Keratinocyte (primary cell): ENCODE data around the gene SCD5. TPM values are rescaled to one million over a fixed set of nuclear protein-coding genes. Genes with fewer than 3 reads are reported as not detected.

Experiments
- DNase-seq: peaks from one replicate; pipeline ENCODE4 v3.0.0-alpha.2; 2011; ENCODE audit warnings: low read depth, missing footprints, low spot score
- FAIRE-seq: peaks from 2 replicates; lab custom pipeline; 2011; peaks lifted over from hg19 to GRCh38; lab: Jason Lieb, UNC
- H2AFZ ChIP-seq: 2 replicates; pipeline ENCODE4 v1.6.0; 2012; ENCODE audit warnings: low read length, control low read depth, inconsistent platforms; ENCODE audit not compliant: control insufficient read depth
- H3K27ac ChIP-seq: 2 replicates; pipeline ENCODE4 v1.5.1; 2011; ENCODE audit warnings: low read length; ENCODE audit not compliant: control insufficient read depth, insufficient read depth
- H3K27me3 ChIP-seq: 3 replicates; pipeline ENCODE4 v1.6.0; 2011; ENCODE audit warnings: low read length; ENCODE audit not compliant: control insufficient read depth, insufficient read depth; ENCODE audit errors: extremely low read depth
- H3K36me3 ChIP-seq, 2 experiments: 2 replicates in 1 of 2; 3 replicates in 1 of 2; pipeline ENCODE4 v1.5.1; 2011; ENCODE audit warnings: low read length in 2 of 2, mild to moderate bottlenecking in 1 of 2; ENCODE audit not compliant: control insufficient read depth in 2 of 2, insufficient read depth in 2 of 2; ENCODE audit errors: extremely low read depth in 1 of 2
- H3K4me1 ChIP-seq: 3 replicates; pipeline ENCODE4 v1.5.1; 2011; ENCODE audit warnings: low read length; ENCODE audit not compliant: control insufficient read depth, insufficient read depth; ENCODE audit errors: extremely low read depth
- H3K4me2 ChIP-seq: 3 replicates; pipeline ENCODE4 v1.6.0; 2011; ENCODE audit warnings: low read depth, low read length; ENCODE audit not compliant: control insufficient read depth, insufficient read depth; ENCODE audit errors: extremely low read depth
- H3K4me3 ChIP-seq, 3 experiments: fragments of 200-600 bp in 1 of 3; sonication (generic) in 1 of 3; 2 replicates in 2 of 3; 3 replicates in 1 of 3; pipeline ENCODE4 v1.5.1; 2011 to 2016; ENCODE audit warnings: low read length in 3 of 3, mild to moderate bottlenecking in 3 of 3, control low read depth in 2 of 3, inconsistent platforms in 1 of 3, low read depth in 1 of 3, mixed read lengths in 1 of 3, mixed run types in 1 of 3, moderate library complexity in 1 of 3; ENCODE audit not compliant: control insufficient read depth in 2 of 3, insufficient read depth in 2 of 3; ENCODE audit errors: extremely low read depth in 1 of 3
- H3K79me2 ChIP-seq: 2 replicates; pipeline ENCODE4 v1.6.0; 2012; ENCODE audit warnings: low read length; ENCODE audit not compliant: control insufficient read depth, insufficient read depth
- H3K9ac ChIP-seq: 3 replicates; pipeline ENCODE4 v1.6.0; 2011; ENCODE audit warnings: low read length; ENCODE audit not compliant: control insufficient read depth, insufficient read depth; ENCODE audit errors: extremely low read depth
- H3K9me1 ChIP-seq: 3 replicates; pipeline ENCODE4 v1.6.0; 2011; ENCODE audit warnings: low read length; ENCODE audit not compliant: control insufficient read depth, insufficient read depth; ENCODE audit errors: extremely low read depth
- H3K9me3 ChIP-seq: 2 replicates; pipeline ENCODE4 v1.5.1; 2012; ENCODE audit warnings: low read depth, low read length; ENCODE audit not compliant: control insufficient read depth
- H4K20me1 ChIP-seq: 3 replicates; pipeline ENCODE4 v1.6.0; 2011; ENCODE audit warnings: low read length; ENCODE audit not compliant: control insufficient read depth, insufficient read depth; ENCODE audit errors: extremely low read depth
- EZH2 ChIP-seq: IDR thresholded peaks from one replicate; pipeline ENCODE4 v1.6.1; 2012; ENCODE audit warnings: inconsistent platforms, mild to moderate bottlenecking, low read length, moderate library complexity
- dilution Hi-C: fragments of 300-500 bp; cut with MboI; formaldehyde crosslinking; loops from one replicate; pipeline ENCODE4 v1.7.0; 2020; ENCODE audit warnings: low sequenced_read_pairs; ENCODE audit not compliant: extremely low pct_ligation_motif_present
- polyA plus RNA-seq, 5 experiments: library from polyadenylated mRNA; depleted of rRNA in 3 of 5; stranded (reverse) in 3 of 5; stranded (forward) in 1 of 5; unstranded in 1 of 5; fragments of >200 nt; gene quantifications; 1 replicate in 1 of 5; 2 replicates in 3 of 5; 3 replicates in 1 of 5; pipeline versions ENCODE4 v1.2.1 to v1.2.3, GENCODE V29; 2011 to 2012; ENCODE audit warnings: missing spikeins in 2 of 5, low read depth in 1 of 5, low replicate concordance in 1 of 5
- TF ChIP-seq, protein P1 (sequence below), 3 experiments: IDR thresholded peaks in 1 of 3; conservative IDR thresholded peaks in 1 of 3; optimal IDR thresholded peaks in 1 of 3; 2 replicates in 2 of 3; 3 replicates in 1 of 3; pipeline versions ENCODE3 to v1.5.1; 2011; ENCODE audit warnings: low read length in 3 of 3, mild to moderate bottlenecking in 3 of 3, moderate library complexity in 2 of 3, control low read depth in 1 of 3, inconsistent platforms in 1 of 3; ENCODE audit not compliant: insufficient read depth in 2 of 3; ENCODE audit errors: extremely low read depth in 1 of 3

Gene SCD5
- polyA plus RNA-seq, 1 donor (not counting 4 experiments of a cell fraction or from before 2014, with no cell fraction given): 39.4 TPM

DNA sequence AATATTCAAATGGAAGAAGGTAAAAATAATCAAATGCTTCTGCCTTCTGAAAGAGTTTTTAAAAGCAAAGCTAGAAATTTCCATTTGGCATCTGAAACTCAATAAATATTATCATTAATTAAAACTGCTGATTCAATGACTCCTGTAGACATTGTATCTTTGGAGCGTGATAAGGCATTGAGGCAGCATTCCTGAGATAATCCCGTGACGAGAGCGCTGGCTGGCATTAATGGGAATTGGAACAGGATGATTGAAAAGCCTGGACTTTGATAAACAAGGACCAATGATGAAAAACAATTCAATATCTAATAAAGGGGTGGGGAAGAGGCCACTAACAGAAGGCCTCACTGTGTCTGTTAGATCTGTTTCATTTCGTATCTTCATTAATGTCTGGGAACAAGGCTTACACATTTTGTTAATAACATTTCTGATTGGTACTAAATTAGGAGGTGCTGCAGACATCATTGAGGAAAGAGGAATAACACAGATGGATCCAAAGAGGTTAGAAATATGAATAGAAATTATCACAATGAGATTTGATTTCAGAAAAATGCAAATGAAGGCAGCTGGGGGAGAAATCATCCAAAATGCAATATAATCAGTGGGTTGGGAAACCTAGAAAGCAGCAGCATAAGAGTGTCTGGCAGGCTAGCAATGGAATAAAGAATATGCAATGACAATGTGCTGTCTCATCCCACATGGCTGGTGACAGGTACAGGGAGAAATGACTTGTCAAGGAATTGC, 102.3 kb downstream of the SCD5 start:
- dilution Hi-C loops: no loop called here
- no peak for FAIRE-seq
- TF ChIP-seq EZH2: no peak
- TF ChIP-seq, protein P1, sequence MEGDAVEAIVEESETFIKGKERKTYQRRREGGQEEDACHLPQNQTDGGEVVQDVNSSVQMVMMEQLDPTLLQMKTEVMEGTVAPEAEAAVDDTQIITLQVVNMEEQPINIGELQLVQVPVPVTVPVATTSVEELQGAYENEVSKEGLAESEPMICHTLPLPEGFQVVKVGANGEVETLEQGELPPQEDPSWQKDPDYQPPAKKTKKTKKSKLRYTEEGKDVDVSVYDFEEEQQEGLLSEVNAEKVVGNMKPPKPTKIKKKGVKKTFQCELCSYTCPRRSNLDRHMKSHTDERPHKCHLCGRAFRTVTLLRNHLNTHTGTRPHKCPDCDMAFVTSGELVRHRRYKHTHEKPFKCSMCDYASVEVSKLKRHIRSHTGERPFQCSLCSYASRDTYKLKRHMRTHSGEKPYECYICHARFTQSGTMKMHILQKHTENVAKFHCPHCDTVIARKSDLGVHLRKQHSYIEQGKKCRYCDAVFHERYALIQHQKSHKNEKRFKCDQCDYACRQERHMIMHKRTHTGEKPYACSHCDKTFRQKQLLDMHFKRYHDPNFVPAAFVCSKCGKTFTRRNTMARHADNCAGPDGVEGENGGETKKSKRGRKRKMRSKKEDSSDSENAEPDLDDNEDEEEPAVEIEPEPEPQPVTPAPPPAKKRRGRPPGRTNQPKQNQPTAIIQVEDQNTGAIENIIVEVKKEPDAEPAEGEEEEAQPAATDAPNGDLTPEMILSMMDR (optimal IDR thresholded peaks at IDR 0.05 in 1 of 3, IDR thresholded peaks at IDR 0.05 in 1 of 3, conservative IDR thresholded peaks at IDR 0.05 in 1 of 3; ENCODE audit: extremely low read depth in 1 of 3, insufficient read depth in 2 of 3, low read length in 3 of 3): no peak

DNA sequence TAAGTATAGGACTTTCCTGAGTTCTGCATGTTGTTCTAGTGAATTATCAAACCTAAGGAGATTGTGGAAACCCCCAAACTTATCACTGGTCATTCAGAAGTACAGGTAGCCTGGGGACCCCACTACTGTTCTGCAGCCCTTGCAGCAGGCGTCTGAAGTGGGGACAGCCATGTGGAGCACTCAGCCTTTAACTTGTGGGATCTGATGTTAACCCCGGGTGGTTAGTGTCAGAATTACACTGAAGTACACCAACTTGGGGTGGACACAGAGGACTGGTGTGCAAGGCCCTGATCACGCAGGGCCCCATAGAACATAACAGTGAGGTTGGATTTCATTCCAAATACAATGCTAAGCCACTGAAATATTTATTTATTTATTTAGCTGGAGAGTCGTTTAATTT, 103.7 kb downstream of the SCD5 start:
- Histone ChIP-seq H3K9me1 (no peaks in the 10 kb centered on the region), H3K79me2 (no peaks in the 10 kb centered on the region), H3K4me2 (no peak overlapping the region), H3K27me3 (no peaks in the 10 kb centered on the region), H3K9ac (no peak overlapping the region), H3K4me3 (no peak overlapping the region), H2AFZ (no peak overlapping the region), H3K27ac (no peak overlapping the region), H3K4me1 (no peaks in the 10 kb centered on the region), H3K9me3 (no peaks in the 10 kb centered on the region), H4K20me1 (no peaks in the 10 kb centered on the region), H3K36me3 (peaks cover 0 to 11% of the 10 kb centered on the region in 2 experiments)
- no peak for FAIRE-seq
- dilution Hi-C loops: no loop called here
- TF ChIP-seq, protein P1 (optimal IDR thresholded peaks at IDR 0.05 in 1 of 3, IDR thresholded peaks at IDR 0.05 in 1 of 3, conservative IDR thresholded peaks at IDR 0.05 in 1 of 3; ENCODE audit: extremely low read depth in 1 of 3, insufficient read depth in 2 of 3, low read length in 3 of 3): no peak
- TF ChIP-seq EZH2: no peak
- DNase-seq: no peak

More for the DNA sequence above, 102.3 kb downstream of the SCD5 start:
- Histone ChIP-seq H3K9ac (no peak overlapping the region), H2AFZ (no peak overlapping the region), H4K20me1 (no peaks in the 10 kb centered on the region), H3K27me3 (no peaks in the 10 kb centered on the region), H3K4me1 (no peaks in the 10 kb centered on the region), H3K9me1 (no peaks in the 10 kb centered on the region), H3K79me2 (no peaks in the 10 kb centered on the region), H3K36me3 (peaks cover 0 to 11% of the 10 kb centered on the region in 2 experiments), H3K4me3 (no peak overlapping the region), H3K4me2 (no peak overlapping the region), H3K9me3 (no peaks in the 10 kb centered on the region), H3K27ac (no peak overlapping the region)
- no peak for DNase-seq
